PC-9 (cell line): ENCODE measurements around the gene SMIM14.
"Not testable (repeated sequence)": the region's sequence is repeated elsewhere in the genome, so short reads cannot be mapped to it uniquely, and the experiment has no call there.

ENCODE experiments used
- CTCF ChIP-seq: fragments of 200-600 bp; sonication (generic); conservative IDR thresholded peaks from 2 replicates; pipeline ENCODE4 v1.6.1; 2017; ENCODE audit warnings: mixed run types, antibody characterized with exemption, mild to moderate bottlenecking, moderate library complexity
- EZH2 ChIP-seq: fragments of 200-600 bp; sonication (generic); IDR thresholded peaks from 2 replicates; pipeline ENCODE4 v1.8.0; 2017; ENCODE audit warnings: antibody characterized with exemption, low read depth

- not testable (repeated sequence) for TF ChIP-seq CTCF, EZH2
Measured at GRCh38 chr4:39514266-39514665, 124.4 kb downstream of the SMIM14 start.
